ENCODE data around the gene RUNX1. TPM values are rescaled to one million over a fixed set of nuclear protein-coding genes. Genes with fewer than 3 reads are reported as not detected.

RUNX1 gene
- total RNA-seq, 1 donor from 2014 or later: 23.9 TPM

- Mint-ChIP-seq H3K4me3 (ENCODE audit: unreplicated experiment) (no peak overlapping the region), H3K27me3 (ENCODE audit: unreplicated experiment) (no peaks in the 10 kb centered on the region), H3K27ac (ENCODE audit: unreplicated experiment) (no peak overlapping the region), H3K9me3 (ENCODE audit: unreplicated experiment) (peaks cover 6% of the 10 kb centered on the region), H3K4me1 (ENCODE audit: unreplicated experiment) (peaks cover 11% of the 10 kb centered on the region), H3K36me3 (ENCODE audit: unreplicated experiment) (no peaks in the 10 kb centered on the region)
- no peak for DNase-seq (ENCODE audit: extremely low spot score, unreplicated experiment)
- TF ChIP-seq CTCF (IDR thresholded peaks at IDR 0.05): no peak
Observed at GRCh38 chr21:35028451-35028978, 20.6 kb downstream of the RUNX1 start.

GRCh38 chr21:35027563-35028450, 21.3 kb downstream of the RUNX1 start:
- DNase-seq (ENCODE audit: extremely low spot score, unreplicated experiment): no peak
- Mint-ChIP-seq H3K9me3 (ENCODE audit: unreplicated experiment) (peaks cover 2% of the 10 kb centered on the region), H3K27ac (ENCODE audit: unreplicated experiment) (no peak overlapping the region), H3K4me3 (ENCODE audit: unreplicated experiment) (no peak overlapping the region), H3K4me1 (ENCODE audit: unreplicated experiment) (peaks cover 11% of the 10 kb centered on the region), H3K36me3 (ENCODE audit: unreplicated experiment) (no peaks in the 10 kb centered on the region), H3K27me3 (ENCODE audit: unreplicated experiment) (no peaks in the 10 kb centered on the region)
- no peak for TF ChIP-seq CTCF (IDR thresholded peaks at IDR 0.05)

DNA sequence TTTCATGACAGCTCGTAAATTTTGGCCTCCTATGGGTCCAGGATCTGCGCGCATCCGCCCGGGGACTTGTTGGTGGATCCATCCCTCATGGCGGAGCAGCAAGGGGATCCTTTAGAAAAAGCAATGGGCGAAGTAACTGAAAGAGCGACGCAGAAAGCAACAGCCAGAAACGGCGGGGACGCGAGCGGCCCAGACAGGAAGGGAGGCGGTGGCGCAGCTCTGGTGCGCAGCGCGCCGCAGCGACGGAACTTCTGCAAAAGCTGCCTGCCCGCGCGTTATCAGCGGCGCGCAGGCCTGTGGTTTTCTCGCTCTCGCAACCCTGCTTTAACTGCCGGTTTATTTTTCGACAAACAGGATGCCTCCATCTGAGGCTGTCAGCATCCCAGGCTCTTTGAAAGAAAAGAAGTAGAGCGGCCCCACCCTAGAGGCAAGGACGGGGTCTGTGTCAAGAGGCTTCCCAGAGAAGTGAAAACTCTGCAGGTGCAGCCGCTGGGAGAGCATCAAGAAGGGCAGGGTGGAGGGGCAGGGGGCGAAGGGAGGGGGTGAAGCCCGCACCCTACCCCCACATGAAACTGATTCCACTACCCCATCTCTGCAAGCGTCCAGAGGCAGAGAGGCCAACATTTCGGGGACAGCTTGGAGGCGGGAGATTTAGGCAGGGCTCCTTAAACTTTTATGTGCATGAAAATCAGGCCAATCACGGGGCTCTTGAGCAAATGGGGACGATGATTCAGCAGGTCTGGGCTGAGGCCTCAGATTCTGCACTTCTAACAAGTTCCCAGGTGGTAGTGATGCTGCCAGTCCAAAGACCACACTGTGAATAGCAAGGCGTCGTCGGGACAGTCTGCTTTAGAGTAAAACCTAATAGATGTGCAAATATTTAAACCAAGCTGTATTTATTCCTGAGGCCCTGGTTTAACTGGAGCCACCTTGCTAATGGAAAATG, 22.2 kb downstream of the RUNX1 start:
- no peaks in the 10 kb centered on the region for H3K36me3 Mint-ChIP-seq (ENCODE audit: unreplicated experiment)
- peak overlapping the region; percentile 56 for H3K4me3 Mint-ChIP-seq (ENCODE audit: unreplicated experiment)
- H3K27ac Mint-ChIP-seq (ENCODE audit: unreplicated experiment): no peak overlapping the region
- no peaks in the 10 kb centered on the region for H3K27me3 Mint-ChIP-seq (ENCODE audit: unreplicated experiment)
- peaks cover 11% of the 10 kb centered on the region for H3K4me1 Mint-ChIP-seq (ENCODE audit: unreplicated experiment)
- DNase-seq (ENCODE audit: extremely low spot score, unreplicated experiment): no peak
- no peaks in the 10 kb centered on the region for H3K9me3 Mint-ChIP-seq (ENCODE audit: unreplicated experiment)
- TF ChIP-seq CTCF (IDR thresholded peaks at IDR 0.05): no peak

DNA sequence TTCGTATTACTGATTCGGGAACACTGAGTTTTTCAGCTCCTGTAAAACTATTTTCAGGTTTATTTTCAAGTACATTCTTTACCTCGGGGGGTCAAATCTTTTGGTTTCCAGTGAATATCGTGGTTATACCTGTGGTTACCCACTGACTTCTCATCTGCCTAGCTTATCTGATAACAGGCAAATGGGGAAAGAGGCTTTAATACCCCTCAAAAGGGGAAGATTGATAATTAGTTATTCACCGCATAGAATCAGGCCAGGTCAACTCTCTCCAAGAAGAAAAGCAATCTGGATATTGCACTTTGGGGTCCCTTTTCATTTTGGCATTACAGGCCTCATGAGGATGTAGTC, 23.0 kb downstream of the RUNX1 start:
- no peak for DNase-seq (ENCODE audit: extremely low spot score, unreplicated experiment)
- H3K36me3 Mint-ChIP-seq (ENCODE audit: unreplicated experiment): no peaks in the 10 kb centered on the region
- no peak overlapping the region for H3K27ac Mint-ChIP-seq (ENCODE audit: unreplicated experiment)
- H3K27me3 Mint-ChIP-seq (ENCODE audit: unreplicated experiment): no peaks in the 10 kb centered on the region
- no peaks in the 10 kb centered on the region for H3K9me3 Mint-ChIP-seq (ENCODE audit: unreplicated experiment)
- H3K4me3 Mint-ChIP-seq (ENCODE audit: unreplicated experiment): no peak overlapping the region
- no peak for TF ChIP-seq CTCF (IDR thresholded peaks at IDR 0.05)
- peaks cover 11% of the 10 kb centered on the region for H3K4me1 Mint-ChIP-seq (ENCODE audit: unreplicated experiment)

Measured in osteocyte (in vitro differentiated cells).